SK-N-DZ (cell line): ENCODE results near the gene KCNA2.

ENCODE experiments used
- DNase-seq: peaks from one replicate; pipeline ENCODE4 v3.0.0-alpha.2; 2015; ENCODE audit warnings: low spot score

The KCNA2 gene

DNA sequence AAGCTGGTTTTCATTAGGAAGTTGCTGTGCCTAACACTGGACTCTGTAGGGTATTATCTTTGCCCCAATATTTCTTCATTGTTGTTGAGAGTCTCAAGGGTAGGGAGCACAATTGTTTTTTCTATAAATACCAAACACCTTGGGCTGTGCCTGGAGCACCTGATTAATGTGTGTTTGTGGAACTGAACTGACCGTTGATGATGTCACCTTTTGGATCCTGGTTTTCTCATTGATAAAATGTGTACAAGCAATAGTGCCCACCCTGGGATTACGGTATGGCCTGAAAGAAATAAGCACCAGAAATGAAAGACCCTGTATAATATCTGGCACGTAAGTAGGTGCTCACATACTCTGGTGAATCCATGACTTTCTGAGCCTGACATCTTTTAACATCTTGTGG is 39.3 kb downstream of the KCNA2 start:
- no peak for DNase-seq

- DNase-seq = no peak
Observed at GRCh38 chr1:110565565-110565964, 40.6 kb downstream of the KCNA2 start.

- DNase-seq = no peak
Observed at GRCh38 chr1:110563089-110563488, 43.1 kb downstream of the KCNA2 start.

GRCh38 chr1:110561596-110561995 is 44.6 kb downstream of the KCNA2 start:
- DNase-seq = no peak

- no peak for DNase-seq
Observed at GRCh38 chr1:110559157-110559556, 47.0 kb downstream of the KCNA2 start.

DNA sequence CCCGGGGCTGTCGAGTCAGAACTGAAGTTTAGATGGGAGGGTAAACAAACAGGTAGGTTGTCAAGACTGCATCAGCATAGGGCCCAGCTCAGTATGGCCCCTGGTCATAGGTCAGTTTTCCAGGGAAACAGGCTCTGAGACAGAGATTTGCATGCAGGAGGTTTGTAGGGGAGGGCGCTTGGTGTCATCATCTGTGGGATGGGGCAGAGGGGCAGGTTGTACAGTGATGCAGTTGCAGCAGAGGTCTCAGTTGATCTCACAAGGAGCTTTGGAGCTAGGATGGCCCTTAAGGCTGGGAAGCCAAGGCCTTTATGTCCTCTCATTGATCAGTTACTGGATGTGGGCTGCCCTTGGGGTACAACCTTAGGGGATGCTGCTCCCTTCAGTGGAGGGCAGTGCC is 48.7 kb downstream of the KCNA2 start:
- no peak for DNase-seq

DNA sequence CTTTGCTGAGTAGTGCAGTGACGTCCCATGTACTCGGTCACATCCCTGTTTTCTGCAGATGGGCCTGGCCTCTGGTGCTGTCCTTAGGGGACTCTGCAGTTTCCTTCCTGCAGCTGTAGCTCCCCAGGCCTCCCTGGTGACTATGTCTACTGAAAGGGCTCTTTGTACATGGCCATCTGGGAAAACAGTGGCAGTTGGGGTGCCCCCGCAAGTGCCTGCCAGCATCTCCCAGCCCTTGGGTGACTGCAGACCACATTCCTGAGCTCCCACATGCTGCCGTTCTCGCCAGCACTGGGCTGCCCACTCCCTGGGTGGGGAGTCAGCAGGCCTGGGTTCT is 49.7 kb downstream of the KCNA2 start:
- DNase-seq = no peak

DNA sequence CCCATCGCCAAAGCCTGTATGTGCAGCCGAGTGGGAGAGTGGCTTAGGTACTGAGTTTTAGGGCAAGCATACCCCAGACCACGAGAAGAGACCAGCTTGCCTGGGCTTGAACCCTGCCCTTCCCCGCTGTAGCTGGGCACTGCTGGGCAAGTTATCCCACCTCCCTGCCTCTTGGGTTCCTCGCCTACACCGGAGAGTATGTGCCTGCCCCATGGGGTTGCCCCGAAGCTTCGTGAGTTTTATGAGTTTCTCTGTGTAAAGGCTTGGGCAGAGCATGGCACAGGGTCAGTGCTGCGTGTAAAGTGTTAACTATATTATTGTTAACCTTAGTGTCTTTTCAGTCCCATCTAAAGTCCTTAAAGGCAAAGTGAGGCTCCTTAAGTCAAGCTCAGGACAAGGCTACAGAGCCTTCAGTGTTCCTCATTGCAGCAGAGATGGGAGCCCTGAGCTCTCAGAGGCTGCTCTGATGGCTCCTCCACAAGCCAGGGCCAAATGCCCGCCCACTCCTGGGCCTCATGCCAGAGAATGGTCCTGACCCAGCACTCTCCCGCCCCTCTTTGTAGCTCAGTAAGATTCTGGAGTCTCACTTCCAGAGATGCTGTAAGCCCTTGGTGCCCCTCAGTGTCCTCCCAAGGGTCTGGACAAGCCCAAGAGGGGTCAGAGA is 50.2 kb downstream of the KCNA2 start:
- DNase-seq = no peak

GRCh38 chr1:110554871-110555801 is 51.0 kb downstream of the KCNA2 start:
- DNase-seq = peak; percentile 8

DNA sequence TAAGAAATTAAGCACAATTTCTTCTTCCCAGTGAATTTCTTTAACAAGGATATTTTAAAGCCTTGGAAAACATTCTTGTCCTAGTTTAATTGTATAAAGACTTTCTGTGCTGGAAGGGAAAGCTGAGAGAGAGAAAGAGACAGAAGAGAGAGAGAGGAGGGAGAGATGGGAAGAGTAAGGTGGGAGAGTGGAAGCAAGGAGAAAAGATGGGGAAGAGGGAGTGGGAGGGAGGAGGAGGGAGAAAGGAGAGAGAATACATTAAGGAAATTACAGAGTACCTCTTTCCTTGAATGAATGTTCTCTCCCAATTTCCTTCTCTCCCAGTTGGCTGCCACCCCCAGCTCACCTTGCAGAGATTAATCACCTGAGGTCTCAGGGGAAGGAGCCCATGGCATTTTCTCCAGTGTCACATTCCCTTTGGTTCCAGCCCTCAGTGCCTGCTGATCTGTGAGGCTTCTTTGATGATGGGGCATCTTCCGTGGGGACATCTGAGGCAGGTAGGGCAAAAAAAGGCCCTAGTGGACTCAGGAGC is 54.8 kb downstream of the KCNA2 start:
- no peak for DNase-seq

DNA sequence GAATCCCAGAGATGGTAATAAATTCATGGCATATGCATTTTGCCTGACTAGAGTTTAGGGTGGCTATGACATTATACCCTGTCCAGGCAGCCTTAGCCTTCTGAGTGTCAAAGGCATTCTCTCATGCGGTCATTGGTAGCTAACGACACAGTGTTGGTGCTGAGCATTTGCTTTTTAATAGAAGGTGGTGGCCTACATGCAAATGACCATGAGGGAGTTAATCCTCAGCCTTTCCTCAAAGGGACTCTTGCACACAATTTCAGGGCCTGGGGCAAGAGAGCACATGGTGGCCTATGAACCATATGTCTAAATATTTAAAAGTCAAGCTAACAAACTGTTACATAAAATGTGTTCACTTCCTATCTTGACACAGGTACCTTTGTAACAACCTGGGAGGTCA is 56.3 kb downstream of the KCNA2 start:
- no peak for DNase-seq

DNA sequence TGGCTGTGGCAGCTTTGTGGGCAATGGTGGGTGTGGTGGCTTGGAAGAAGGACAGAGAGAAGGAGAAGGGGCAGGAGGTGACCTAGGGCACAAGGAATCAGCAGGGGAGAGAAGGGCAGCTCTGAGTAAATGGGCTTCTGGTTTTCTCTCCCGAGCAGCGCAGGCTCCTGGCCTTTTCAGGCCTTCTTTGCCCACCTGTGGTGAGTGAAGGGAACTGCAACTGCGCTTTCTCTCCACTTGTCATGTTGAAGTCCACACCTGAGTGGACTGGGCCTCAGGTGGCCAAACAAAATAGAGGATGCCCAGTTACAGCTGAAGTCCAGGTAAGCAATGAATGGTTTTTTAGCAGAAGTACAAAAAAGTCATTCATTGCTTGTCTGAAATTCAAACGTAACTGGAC is 57.8 kb downstream of the KCNA2 start:
- peak; percentile 31 for DNase-seq

DNA sequence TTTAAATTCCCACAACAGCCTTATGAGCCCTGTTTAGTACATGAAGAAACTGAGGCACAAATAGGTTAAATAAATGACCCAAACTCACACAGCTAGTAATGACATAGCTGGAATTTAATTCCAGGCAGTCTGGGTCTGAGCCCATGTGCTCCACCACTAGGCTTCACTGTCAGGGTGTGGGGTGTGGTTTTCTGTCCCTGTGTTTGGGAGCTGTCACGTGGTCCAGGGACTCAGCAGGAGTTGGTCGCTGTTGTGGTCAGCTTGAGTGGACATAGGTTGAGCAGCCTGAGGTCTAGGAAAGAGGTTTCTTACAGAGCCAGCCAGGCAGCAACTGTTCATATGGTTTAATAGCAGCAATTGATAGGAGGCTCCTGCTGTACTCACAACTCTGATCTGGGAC is 59.1 kb downstream of the KCNA2 start:
- no peak for DNase-seq

DNA sequence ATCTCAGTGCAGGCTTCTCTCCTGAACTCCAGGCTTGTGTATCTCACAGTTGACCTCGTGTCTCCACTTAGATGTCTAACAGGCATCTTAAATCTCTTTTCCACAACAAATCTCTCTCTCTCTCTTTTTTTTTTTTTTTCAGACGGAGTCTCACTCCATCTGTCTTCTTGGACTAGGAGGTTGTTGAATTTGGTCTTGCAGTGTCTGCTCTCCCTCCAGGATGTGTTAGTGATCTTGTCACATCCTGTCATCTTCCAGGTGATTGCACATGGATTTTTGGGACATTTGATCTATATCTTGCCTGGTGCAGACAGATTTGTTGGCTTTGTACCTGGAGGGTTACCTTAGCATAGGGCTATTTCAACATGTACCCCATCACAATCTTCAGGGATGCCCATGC is 60.7 kb downstream of the KCNA2 start:
- no peak for DNase-seq

- no peak for DNase-seq
Observed at GRCh38 chr1:110544753-110545152, 61.4 kb downstream of the KCNA2 start.
